DOHH2 (cell line): ENCODE data around the gene PIP5K1C.
A peak's percentile ranks its signal among the peaks of the same experiment; 100 is the strongest.

Experiments
- H3F3A ChIP-seq: fragments of 200-600 bp; sonication (generic), shearing (Covaris generic); 2 replicates; pipeline ENCODE4 v1.6.0; 2016; ENCODE audit warnings: antibody characterized with exemption, mild to moderate bottlenecking; ENCODE audit not compliant: control insufficient read depth, insufficient read depth
- H3K27ac ChIP-seq: fragments of 200-600 bp; sonication (generic); 2 replicates; pipeline ENCODE4 v1.5.1; 2014; ENCODE audit warnings: low read depth, mild to moderate bottlenecking, low read length, moderate library complexity
- H3K27me3 ChIP-seq: fragments of 200-600 bp; sonication (generic); 2 replicates; pipeline ENCODE4 v1.6.1; 2014; ENCODE audit warnings: mild to moderate bottlenecking, low read length, mixed read lengths; ENCODE audit not compliant: control insufficient read depth
- H3K36me3 ChIP-seq: fragments of 200-600 bp; sonication (generic); 2 replicates; pipeline ENCODE4 v1.6.1; 2014; ENCODE audit warnings: mild to moderate bottlenecking, low read length, moderate library complexity, mixed read lengths; ENCODE audit not compliant: control insufficient read depth
- H3K4me1 ChIP-seq: fragments of 200-600 bp; sonication (generic); 2 replicates; pipeline ENCODE4 v1.6.1; 2014; ENCODE audit warnings: mild to moderate bottlenecking, low read length, mixed read lengths; ENCODE audit not compliant: control insufficient read depth
- H3K4me2 ChIP-seq: fragments of 200-600 bp; sonication (generic); 2 replicates; pipeline ENCODE4 v1.6.0; 2014; ENCODE audit warnings: mild to moderate bottlenecking, low read length, moderate library complexity
- H3K4me3 ChIP-seq: fragments of 200-600 bp; sonication (generic); 2 replicates; pipeline ENCODE4 v1.5.1; 2014; ENCODE audit warnings: mild to moderate bottlenecking, low read length, mixed read lengths
- H3K79me2 ChIP-seq: fragments of 200-600 bp; sonication (generic); 2 replicates; pipeline ENCODE4 v1.6.1; 2014; ENCODE audit warnings: mild to moderate bottlenecking, low read length, mixed read lengths; ENCODE audit not compliant: control insufficient read depth
- H3K9me2 ChIP-seq: fragments of 200-600 bp; sonication (generic); replicated peaks from 2 replicates; pipeline ENCODE4 v1.6.1; 2014; ENCODE audit warnings: mild to moderate bottlenecking, low read length, mixed read lengths; ENCODE audit not compliant: control insufficient read depth
- H3K9me3 ChIP-seq: fragments of 200-600 bp; sonication (generic); 2 replicates; pipeline ENCODE4 v1.6.1; 2014; ENCODE audit warnings: antibody characterized with exemption, low read length, mixed read lengths; ENCODE audit not compliant: control insufficient read depth, insufficient read depth
- H4K20me1 ChIP-seq: fragments of 200-600 bp; sonication (generic); 2 replicates; pipeline ENCODE4 v1.6.0; 2014; ENCODE audit warnings: low read depth, mild to moderate bottlenecking, antibody characterized with exemption, low read length, moderate library complexity; ENCODE audit not compliant: control insufficient read depth, insufficient read depth
- CTCF ChIP-seq: fragments of 200-600 bp; sonication (generic); IDR thresholded peaks from one replicate; pipeline ENCODE4 v1.5.1; 2014; ENCODE audit warnings: antibody characterized with exemption, mild to moderate bottlenecking, low read depth, low read length; ENCODE audit not compliant: poor library complexity, severe bottlenecking
- EZH2phosphoT487 ChIP-seq: fragments of 200-600 bp; sonication (generic); IDR thresholded peaks from 2 replicates; pipeline ENCODE4 v1.6.1; 2017; ENCODE audit warnings: borderline replicate concordance, mild to moderate bottlenecking, antibody characterized with exemption, low read length, moderate library complexity, mixed read lengths

The PIP5K1C gene

GRCh38 chr19:3671680-3672574 lies 28.3 kb downstream of the PIP5K1C start:
- H3K27ac ChIP-seq: no peak overlapping the region
- H3K4me3 ChIP-seq: no peak overlapping the region
- H3K4me1 ChIP-seq: peaks cover 15% of the 10 kb centered on the region
- H3K36me3 ChIP-seq: no peaks in the 10 kb centered on the region
- H3K79me2 ChIP-seq: no peaks in the 10 kb centered on the region
- peak overlapping the region; percentile 49 for H3K4me2 ChIP-seq
- peaks cover 21% of the 10 kb centered on the region for H3K27me3 ChIP-seq
- no peak for TF ChIP-seq CTCF
- no peak for TF ChIP-seq EZH2phosphoT487
- no peaks in the 10 kb centered on the region for H3K9me2 ChIP-seq
- H3K9me3 ChIP-seq: no peaks in the 10 kb centered on the region
- peaks cover 10% of the 10 kb centered on the region for H4K20me1 ChIP-seq
- H3F3A ChIP-seq: no peaks in the 10 kb centered on the region

GRCh38 chr19:3670796-3671679 lies 29.2 kb downstream of the PIP5K1C start:
- Histone ChIP-seq H4K20me1 (peaks cover 10% of the 10 kb centered on the region), H3K4me1 (peaks cover 18% of the 10 kb centered on the region), H3K27ac (no peak overlapping the region), H3K9me3 (no peaks in the 10 kb centered on the region), H3K9me2 (no peaks in the 10 kb centered on the region), H3K79me2 (no peaks in the 10 kb centered on the region), H3F3A (no peaks in the 10 kb centered on the region), H3K27me3 (peaks cover 21% of the 10 kb centered on the region), H3K36me3 (no peaks in the 10 kb centered on the region), H3K4me3 (no peak overlapping the region), H3K4me2 (peak overlapping the region; percentile 49)
- TF ChIP-seq CTCF: no peak
- no peak for TF ChIP-seq EZH2phosphoT487

- no peak overlapping the region for H3K4me2 ChIP-seq
- TF ChIP-seq EZH2phosphoT487 (no peak), CTCF (no peak)
- no peaks in the 10 kb centered on the region for H3K9me3 ChIP-seq
- peaks cover 27% of the 10 kb centered on the region for H3K4me1 ChIP-seq
- H3K79me2 ChIP-seq: no peaks in the 10 kb centered on the region
- no peak overlapping the region for H3K4me3 ChIP-seq
- H3K27me3 ChIP-seq: peaks cover 21% of the 10 kb centered on the region
- H4K20me1 ChIP-seq: peaks cover 10% of the 10 kb centered on the region; the same call in 1 of the 2 replicates
- no peaks in the 10 kb centered on the region for H3K9me2 ChIP-seq
- H3F3A ChIP-seq: no peaks in the 10 kb centered on the region
- no peaks in the 10 kb centered on the region for H3K36me3 ChIP-seq
- no peak overlapping the region for H3K27ac ChIP-seq
These were observed 30.1 kb downstream of the PIP5K1C start for GRCh38 chr19:3669947-3670795.
